Peyer's patch (tissue), 4 donors: ENCODE results near the gene GRM1. TPM values are rescaled to one million over a fixed set of nuclear protein-coding genes. Genes with fewer than 3 reads are reported as not detected.

Experiments
- DNase-seq, 3 donors: peaks; one replicate each; pipeline ENCODE4 v3.0.0-alpha.2; 2017 to 2019
- H3K27ac ChIP-seq, 4 donors: fragments of 200-600 bp; sonication (generic); one replicate each; pipeline ENCODE4 v1.5.1; 2016 to 2019
- H3K27me3 ChIP-seq, 2 donors: fragments of 200-600 bp; sonication (generic); one replicate each; pipeline ENCODE4 v1.5.1; 2019
- H3K36me3 ChIP-seq, 3 donors: fragments of 200-600 bp; sonication (generic); one replicate each; pipeline ENCODE4 v1.5.1; 2016 to 2019
- H3K4me1 ChIP-seq, 4 donors: fragments of 200-600 bp; sonication (generic); one replicate each; pipeline ENCODE4 v1.5.1; 2016 to 2019
- H3K4me3 ChIP-seq, 4 donors: fragments of 200-600 bp; sonication (generic); 1 replicate in 3 of 4; 2 replicates in 1 of 4; pipeline ENCODE4 v1.5.1; 2016 to 2019; ENCODE audit warnings: mild to moderate bottlenecking in 1 of 4
- H3K9me3 ChIP-seq, 4 donors: fragments of 200-600 bp; sonication (generic); one replicate each; pipeline ENCODE4 v1.5.1; 2016 to 2019; ENCODE audit warnings: mild to moderate bottlenecking in 1 of 4
- CTCF ChIP-seq, 6 experiments: fragments of 450-650 bp in 4 of 6; fragments of 200-600 bp in 2 of 6; sonication (generic) in 1 of 6; IDR thresholded peaks; one replicate each; pipeline ENCODE4 v1.5.1; 2017 to 2019; ENCODE audit warnings: antibody characterized with exemption in 6 of 6, mild to moderate bottlenecking in 3 of 6, moderate library complexity in 1 of 6
- POLR2A ChIP-seq, 2 donors: fragments of 450-650 bp; IDR thresholded peaks; one replicate each; pipeline ENCODE4 v1.5.1; 2017; ENCODE audit warnings: antibody characterized with exemption in 2 of 2, mild to moderate bottlenecking in 2 of 2, moderate library complexity in 2 of 2
- total RNA-seq, 4 donors: library from RNA; depleted of rRNA; stranded (reverse); fragments of >200 nt; gene quantifications; one replicate each; pipeline ENCODE4 v1.1.0, GENCODE V29; 2016

Gene GRM1
- total RNA-seq, 4 donors from 2014 or later, result not detected

GRCh38 chr6:146358431-146359046, 329.7 kb downstream of the GRM1 start:
- Histone ChIP-seq H3K27ac (no peak overlapping the region), H3K27me3 (no peaks in the 10 kb centered on the region), H3K4me1 (no peaks in the 10 kb centered on the region), H3K36me3 (no peaks in the 10 kb centered on the region), H3K4me3 (no peak overlapping the region), H3K9me3 (no peaks in the 10 kb centered on the region)
- TF ChIP-seq CTCF (IDR thresholded peaks at IDR 0.05) (no peak), POLR2A (IDR thresholded peaks at IDR 0.05) (no peak)
- no peak for DNase-seq

DNA sequence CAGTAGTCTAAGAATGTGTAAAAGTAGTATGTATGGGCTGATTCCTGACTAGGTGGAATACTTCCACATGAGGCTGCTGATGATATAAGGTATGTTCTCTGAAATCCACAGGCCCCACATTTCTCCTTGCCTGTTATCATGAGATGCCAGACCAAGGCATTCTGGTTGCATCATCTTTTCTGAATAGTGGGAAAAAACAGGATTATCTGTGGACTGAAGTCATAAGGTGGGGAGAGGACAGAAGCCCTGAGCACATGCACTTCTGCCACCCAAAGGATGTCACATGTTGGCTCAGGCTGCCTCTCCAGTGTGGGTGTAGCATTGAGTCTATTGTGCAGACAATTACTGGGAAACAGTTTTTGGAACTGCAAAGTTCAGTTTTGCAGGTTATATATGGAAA, 330.3 kb downstream of the GRM1 start:
- Histone ChIP-seq H3K27ac (no peak overlapping the region), H3K4me1 (no peaks in the 10 kb centered on the region), H3K9me3 (no peaks in the 10 kb centered on the region), H3K27me3 (no peaks in the 10 kb centered on the region), H3K4me3 (no peak overlapping the region), H3K36me3 (no peaks in the 10 kb centered on the region)
- TF ChIP-seq POLR2A (IDR thresholded peaks at IDR 0.05), result no peak
- TF ChIP-seq CTCF (IDR thresholded peaks at IDR 0.05), result no peak
- no peak for DNase-seq

GRCh38 chr6:146361128-146361924, 332.5 kb downstream of the GRM1 start:
- H3K36me3 ChIP-seq, result no peaks in the 10 kb centered on the region
- TF ChIP-seq POLR2A (IDR thresholded peaks at IDR 0.05) (no peak), CTCF (IDR thresholded peaks at IDR 0.05) (no peak)

GRCh38 chr6:146363838-146364607, 335.2 kb downstream of the GRM1 start:
- no peak for DNase-seq
- Histone ChIP-seq H3K4me1 (no peaks in the 10 kb centered on the region), H3K27ac (no peak overlapping the region), H3K27me3 (no peaks in the 10 kb centered on the region), H3K36me3 (no peaks in the 10 kb centered on the region), H3K9me3 (no peaks in the 10 kb centered on the region), H3K4me3 (no peak overlapping the region)
- no peak for TF ChIP-seq CTCF (IDR thresholded peaks at IDR 0.05)
- TF ChIP-seq POLR2A (IDR thresholded peaks at IDR 0.05), result no peak

More at GRCh38 chr6:146361128-146361924, 332.5 kb downstream of the GRM1 start:
- H3K27ac ChIP-seq, result no peak overlapping the region
- no peaks in the 10 kb centered on the region for H3K4me1 ChIP-seq
- H3K27me3 ChIP-seq, result no peaks in the 10 kb centered on the region
- H3K9me3 ChIP-seq, result no peaks in the 10 kb centered on the region
- no peak for DNase-seq
- H3K4me3 ChIP-seq, result no peak overlapping the region

DNA sequence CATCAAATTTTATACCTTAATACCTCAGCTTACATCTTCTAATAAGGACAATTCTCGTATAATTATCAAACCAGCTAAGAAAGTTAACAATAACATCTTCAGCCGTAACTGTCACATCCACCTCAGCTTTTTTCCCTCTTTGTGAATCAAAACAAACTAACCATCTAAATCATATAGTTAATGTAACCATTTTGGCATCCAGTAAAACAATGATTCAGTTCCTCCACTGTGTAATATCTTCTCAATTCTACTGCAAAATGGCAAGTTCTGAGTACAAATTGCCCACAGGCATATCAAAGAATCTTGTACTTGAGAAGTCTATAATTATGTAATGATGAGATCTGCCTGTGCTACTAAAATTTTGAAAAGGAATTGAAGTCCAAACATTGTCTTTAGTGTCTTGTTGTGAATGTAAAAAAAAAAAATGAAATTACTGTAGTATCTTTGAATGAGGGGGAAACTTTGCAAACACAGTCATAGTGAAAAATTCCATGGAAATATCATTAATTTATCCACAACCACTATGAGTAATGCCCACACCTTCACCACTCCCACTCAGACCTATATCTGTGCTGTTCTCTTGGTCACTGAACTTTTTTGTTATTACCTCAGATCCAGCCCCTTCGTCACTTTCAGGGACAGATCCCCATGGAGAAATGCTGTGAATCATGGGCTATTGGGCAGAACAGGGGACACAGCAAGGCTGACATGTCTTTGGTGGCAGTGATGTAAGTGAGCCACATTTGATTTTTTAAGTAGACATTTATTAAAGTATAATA, 336.1 kb downstream of the GRM1 start:
- no peaks in the 10 kb centered on the region for H3K9me3 ChIP-seq
- no peaks in the 10 kb centered on the region for H3K27me3 ChIP-seq
- no peaks in the 10 kb centered on the region for H3K36me3 ChIP-seq
- H3K4me3 ChIP-seq, result no peak overlapping the region
- H3K4me1 ChIP-seq, result no peaks in the 10 kb centered on the region
- no peak for TF ChIP-seq CTCF (IDR thresholded peaks at IDR 0.05)
- no peak for TF ChIP-seq POLR2A (IDR thresholded peaks at IDR 0.05)
- H3K27ac ChIP-seq, result no peak overlapping the region
- no peak for DNase-seq
